Measurements from ENCODE around the gene STPG1.
A peak's percentile ranks its signal among the peaks of the same experiment; 100 is the strongest.

The STPG1 gene

DNA sequence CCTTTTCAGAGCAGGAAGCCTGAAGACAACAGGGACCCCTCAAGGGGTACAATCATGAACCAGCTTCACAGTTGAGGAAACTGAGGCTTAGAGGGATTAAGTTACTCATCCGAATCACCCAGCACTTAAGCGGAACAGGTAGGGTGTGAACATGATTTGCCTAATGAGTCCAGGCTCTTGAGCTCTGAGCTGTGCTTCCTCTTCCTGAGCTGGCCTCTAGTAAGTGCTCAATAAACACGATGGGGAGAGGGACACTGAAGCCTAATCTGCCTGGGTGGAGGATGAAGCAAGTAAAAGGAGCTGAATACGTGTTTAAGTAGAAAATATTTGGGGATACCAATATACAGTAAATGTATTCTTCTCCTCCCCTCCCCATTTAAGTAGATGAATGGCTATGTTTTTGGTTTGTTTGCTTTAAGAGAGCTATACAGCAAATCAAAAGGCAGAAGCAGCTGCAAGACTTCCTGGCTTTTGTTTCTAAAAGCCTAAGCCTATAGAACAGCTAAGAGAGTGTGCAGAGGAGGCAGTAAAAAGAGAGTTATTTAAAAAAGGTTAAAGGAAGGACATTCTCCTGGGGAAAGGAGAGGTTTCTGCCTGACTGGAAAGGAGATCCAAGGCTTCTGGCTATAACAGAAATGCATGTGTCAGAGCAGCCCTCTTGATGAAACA lies 20.5 kb downstream of the STPG1 start:
- DNase-seq: no peak

GRCh38 chr1:24392604-24392946 lies 21.0 kb downstream of the STPG1 start:
- no peak for DNase-seq

- DNase-seq: peak in 3 of 4 experiments; percentile 16 to 26 (median 21)
Measured at GRCh38 chr1:24391882-24392603, 21.5 kb downstream of the STPG1 start.

DNA sequence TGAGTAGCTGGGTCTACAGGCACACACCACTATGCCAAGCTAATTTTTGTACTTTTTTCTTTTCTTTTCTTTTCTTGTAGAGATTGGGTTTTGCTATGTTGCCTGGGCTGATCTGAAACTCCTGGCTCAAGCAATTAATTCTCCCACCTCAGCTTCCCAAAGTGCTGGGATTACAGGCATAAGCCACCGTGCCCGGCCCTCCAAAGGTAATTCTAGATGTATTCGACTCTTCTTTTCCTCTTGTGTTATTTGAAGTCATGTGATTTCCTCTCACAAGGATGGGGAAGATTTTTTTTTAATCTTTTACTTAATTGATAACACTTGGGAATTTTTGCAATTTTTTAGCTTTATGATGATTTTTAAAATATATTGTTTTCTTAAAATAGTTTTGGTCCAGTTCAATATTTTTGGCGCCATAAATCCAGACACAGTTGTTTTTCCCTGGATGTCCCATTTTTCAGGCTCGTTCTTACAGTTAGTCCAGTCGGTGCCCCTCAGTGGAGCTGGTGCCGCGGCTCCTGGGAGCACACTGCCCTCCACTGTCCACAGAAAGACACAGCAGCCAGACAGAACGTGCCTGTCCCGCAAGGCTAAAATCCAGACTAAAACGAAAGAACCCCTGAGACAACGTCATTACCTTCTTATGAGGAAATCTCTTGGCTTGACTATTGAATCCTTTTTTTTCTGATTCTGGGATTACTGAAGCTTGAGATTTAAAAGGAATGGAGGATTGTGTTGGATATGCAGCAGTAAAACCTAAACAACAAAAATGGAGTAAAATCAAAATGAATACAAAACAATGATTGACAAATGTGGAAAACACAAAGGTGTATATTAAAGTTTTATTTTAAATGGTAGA lies 22.4 kb downstream of the STPG1 start:
- peak; percentile 32 to 41 (median 34) for DNase-seq

DNA sequence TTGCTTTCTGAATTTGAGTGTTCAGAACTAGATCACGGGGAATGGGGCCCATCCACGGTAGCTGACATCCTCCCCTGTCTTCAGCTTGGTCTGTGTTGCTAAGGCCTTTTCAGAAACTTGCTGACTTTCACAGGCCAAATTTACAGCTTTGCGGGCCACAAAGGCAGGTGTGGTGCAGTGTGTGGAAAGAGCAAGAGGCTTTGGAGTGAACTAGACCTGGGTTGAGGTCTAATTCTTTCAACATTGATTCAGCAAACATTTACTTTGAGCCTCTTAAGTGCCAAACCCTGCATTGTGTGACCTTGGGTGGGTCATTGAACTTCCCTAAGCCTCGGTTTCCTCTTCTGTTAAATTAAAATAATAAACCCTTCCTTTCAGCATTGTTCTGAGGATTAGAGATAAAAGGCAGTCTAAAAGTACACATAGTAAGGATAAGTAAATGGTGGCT lies 24.3 kb downstream of the STPG1 start:
- no peak for DNase-seq

- DNase-seq: no peak
Measured at GRCh38 chr1:24388331-24388885, 25.2 kb downstream of the STPG1 start.

DNA sequence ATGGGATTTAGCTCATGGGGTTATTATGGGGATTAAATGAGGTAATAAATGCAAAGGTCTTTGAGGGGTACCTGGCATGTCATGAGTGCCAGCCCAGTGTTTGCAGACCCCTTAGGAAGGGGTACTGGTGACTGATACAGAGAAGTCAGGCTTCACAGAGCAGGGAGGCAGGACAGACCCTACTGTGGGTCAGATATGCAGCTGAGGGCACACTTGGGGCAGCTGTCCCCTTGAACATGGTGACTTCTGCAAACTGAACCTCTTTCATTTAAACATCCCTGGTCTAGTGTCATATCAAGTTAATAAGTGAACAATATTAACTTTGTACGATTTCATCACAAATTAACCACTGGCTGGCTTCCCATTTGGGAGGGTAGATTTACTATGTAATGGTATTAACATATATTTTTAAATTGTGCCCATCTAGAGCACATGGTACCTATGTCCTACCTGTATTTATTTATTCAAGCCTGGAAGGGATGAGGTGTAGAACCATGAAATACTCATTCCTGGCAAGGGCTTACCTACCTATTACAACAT lies 25.9 kb downstream of the STPG1 start:
- DNase-seq: no peak

DNA sequence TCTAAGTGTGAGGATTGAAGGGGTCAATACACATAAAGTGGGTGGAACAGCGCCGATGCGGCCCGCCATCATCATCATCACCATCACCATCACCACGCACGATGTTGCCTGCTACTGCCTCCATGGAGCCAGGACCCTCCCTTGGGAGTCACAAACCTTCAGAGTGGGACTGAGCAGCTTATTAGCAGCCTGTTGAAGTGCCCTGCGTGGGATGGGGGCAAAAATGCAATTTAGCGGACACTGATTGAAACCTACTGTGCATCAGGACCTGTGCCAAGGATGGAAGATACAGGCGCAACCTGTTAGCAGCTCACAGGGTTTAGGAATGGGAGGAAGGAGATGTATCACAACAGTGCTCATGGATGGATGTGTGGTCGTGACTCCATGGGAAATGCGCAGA lies 26.7 kb downstream of the STPG1 start:
- no peak for DNase-seq

- DNase-seq: no peak
Measured at GRCh38 chr1:24386241-24386640, 27.3 kb downstream of the STPG1 start.

GRCh38 chr1:24385160-24385940 lies 28.2 kb downstream of the STPG1 start:
- no peak for DNase-seq

GRCh38 chr1:24384251-24385090 lies 29.1 kb downstream of the STPG1 start:
- peak in 1 of 4 experiments; percentile 15 for DNase-seq

DNA sequence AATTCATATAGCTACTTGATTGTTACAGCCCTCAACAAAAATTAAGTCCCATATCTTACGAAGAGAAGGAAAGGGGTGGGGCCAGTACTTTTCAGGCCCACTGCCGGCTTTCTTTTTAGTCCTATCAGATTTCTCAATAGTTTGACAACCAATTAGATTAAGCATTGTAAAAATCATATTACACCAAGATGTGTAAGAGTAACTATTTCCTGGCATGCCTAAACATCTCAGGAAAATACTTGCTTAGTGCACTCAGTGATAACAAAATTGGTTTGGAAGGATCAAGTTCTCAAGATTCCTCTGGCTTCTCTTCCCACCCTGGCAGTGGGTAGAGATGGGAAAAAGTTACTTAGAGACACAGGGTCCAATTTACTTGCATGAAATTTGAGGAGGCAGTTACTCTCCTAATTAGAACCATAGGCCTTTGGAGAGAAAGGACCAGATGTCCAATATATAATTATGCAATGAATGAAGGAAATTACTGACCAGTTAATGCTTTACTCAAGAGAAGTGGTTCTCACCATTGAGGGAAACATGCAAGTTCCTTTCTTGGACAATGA lies 30.1 kb downstream of the STPG1 start:
- no peak for DNase-seq

DNA sequence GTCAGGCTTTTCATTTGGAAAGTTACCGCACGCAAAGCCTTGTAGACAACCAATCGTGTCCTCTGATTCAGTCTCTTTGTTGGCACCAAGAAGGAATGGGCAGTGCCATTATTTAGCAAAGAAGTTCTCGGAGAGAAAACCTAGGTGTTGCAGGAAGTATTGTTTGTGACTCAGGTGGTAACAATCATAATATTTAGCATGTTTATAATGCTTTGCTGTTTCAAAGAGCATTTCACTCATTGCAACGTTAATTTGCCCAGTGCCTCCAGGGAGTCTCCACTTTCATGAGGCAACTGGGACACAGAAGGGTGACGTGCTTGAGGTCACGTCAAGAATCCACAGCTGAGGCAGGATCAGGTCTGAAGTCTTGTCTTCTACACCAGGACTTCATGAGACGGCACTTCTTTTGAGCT lies 31.4 kb downstream of the STPG1 start:
- DNase-seq: no peak

DNA sequence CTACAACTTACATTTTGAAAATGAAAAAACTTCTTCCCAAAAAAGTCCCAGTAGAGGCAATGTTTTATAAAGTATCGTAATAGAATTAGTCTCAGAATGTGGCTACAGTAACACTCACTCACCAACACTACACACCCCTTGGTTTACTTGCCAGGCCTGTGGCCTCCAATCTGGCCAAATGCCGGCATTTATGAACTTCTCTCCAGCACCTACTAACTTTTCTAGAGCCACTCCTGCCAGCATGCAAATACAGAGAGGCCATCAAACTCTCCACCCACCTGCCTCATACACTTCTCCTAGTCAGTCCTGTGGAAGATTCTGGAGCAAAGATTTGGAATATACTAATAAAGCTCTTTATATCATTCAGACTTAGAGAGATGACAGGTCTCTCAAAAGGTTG lies 32.3 kb downstream of the STPG1 start:
- no peak for DNase-seq

GRCh38 chr1:24380508-24380907 lies 33.1 kb downstream of the STPG1 start:
- DNase-seq: no peak

DNA sequence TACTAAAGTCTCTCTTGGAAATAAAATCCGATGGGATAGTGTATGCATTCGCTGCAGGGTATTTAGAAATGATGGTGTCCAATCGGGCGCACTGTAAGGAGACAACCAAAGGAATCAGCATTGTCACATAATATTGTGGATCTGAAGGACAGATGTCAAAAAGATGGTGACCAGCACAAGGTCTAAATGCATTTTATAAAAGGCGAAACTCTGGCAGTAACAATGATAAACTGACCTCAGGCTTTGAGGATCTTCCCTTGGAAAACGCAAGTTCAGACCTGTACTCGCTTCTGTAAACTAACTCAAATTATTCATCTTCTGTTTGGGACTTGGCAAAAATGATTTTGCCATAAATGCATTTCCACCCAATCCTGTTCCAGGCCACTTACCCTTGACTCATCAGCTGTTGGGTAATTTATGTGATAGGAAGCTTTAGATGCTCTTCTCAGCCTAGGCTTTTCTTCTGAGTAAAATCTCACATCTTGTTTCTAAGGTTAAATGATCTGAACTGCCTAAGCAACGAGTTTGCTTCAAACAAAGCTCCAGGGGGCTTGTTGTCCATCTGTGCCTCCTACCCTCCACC lies 33.8 kb downstream of the STPG1 start:
- DNase-seq: no peak

DNA sequence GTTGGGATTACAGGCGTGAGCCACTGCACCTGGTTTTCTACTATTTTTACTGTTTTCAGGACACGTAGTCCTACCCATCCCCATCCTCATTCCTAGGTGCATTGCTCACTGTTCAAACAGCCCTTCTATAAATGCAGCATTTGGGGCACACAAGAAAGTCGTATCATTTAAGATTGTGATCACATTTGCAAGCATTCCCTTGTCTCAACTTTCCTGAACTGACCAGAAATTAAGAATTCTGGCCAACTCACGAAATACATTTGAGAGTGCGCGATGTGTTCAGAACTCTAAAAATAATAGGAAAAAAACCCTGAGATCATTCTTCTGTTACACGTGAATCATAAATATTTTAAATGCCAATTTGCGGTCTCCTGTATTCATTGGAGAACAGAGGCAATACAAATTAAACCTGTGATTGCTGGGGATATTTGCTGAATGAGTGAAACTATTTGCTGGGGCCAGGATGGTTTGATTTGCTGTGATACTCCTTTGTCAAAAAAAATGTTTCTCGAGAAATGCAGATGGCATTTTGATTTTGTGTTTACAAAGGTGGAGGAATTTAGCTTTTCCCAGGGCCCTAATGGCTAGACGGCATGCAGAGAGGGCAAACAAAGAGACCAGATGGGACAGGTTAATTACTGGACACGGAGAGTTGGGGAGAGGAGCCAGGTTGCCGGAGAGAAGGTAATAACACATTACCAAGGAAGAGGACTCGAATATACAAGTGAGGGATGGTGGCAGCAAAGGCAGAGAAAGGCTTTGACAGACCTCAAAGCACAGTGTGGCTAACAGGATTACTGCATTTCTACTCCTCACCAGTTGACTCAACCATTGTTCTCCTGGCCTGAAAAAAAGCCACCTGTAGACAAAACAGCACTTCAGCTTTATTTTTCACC lies 38.4 kb downstream of the STPG1 start:
- no peak for DNase-seq

GRCh38 chr1:24373710-24374109 lies 39.9 kb downstream of the STPG1 start:
- no peak for DNase-seq

GRCh38 chr1:24373044-24373443 lies 40.5 kb downstream of the STPG1 start:
- no peak for DNase-seq
